Effector memory CD4-positive, alpha-beta T cell (primary cell): ENCODE measurements around the gene METTL14.

Source experiments
- DNase-seq, 3 donors: peaks; one replicate each; pipeline ENCODE4 v3.0.0-alpha.2; 2020
- H3K27ac ChIP-seq: 2 replicates; pipeline ENCODE4 v1.7.0; 2013; ENCODE audit warnings: mild to moderate bottlenecking, low read length, moderate library complexity; ENCODE audit not compliant: insufficient read depth, poor library complexity, severe bottlenecking
- H3K27me3 ChIP-seq: replicated peaks from 2 replicates; pipeline ENCODE4 v1.7.0; 2013; ENCODE audit warnings: mild to moderate bottlenecking, low read length; ENCODE audit not compliant: insufficient read depth, control insufficient read depth, poor library complexity, severe bottlenecking
- H3K36me3 ChIP-seq: 2 replicates; pipeline ENCODE4 v1.7.0; 2013; ENCODE audit warnings: mild to moderate bottlenecking, low read length, moderate library complexity; ENCODE audit not compliant: control insufficient read depth, insufficient read depth
- H3K4me1 ChIP-seq: 2 replicates; pipeline ENCODE4 v1.7.0; 2013; ENCODE audit warnings: low read length, mild to moderate bottlenecking; ENCODE audit not compliant: control insufficient read depth, insufficient read depth, poor library complexity, severe bottlenecking
- H3K4me3 ChIP-seq: 2 replicates; pipeline ENCODE4 v1.7.0; 2013; ENCODE audit warnings: low read length, low read depth, mild to moderate bottlenecking; ENCODE audit not compliant: insufficient read depth, poor library complexity, severe bottlenecking
- H3K9me3 ChIP-seq: 2 replicates; pipeline ENCODE4 v1.7.0; 2013; ENCODE audit warnings: mild to moderate bottlenecking, low read length, moderate library complexity; ENCODE audit not compliant: control insufficient read depth

The METTL14 gene

GRCh38 chr4:118756429-118756828 lies 71.2 kb downstream of the METTL14 start:
- DNase-seq, result no peak
- no peaks in the 10 kb centered on the region for H3K4me1 ChIP-seq
- H3K36me3 ChIP-seq, result peaks cover 10% of the 10 kb centered on the region
- no peak overlapping the region for H3K27ac ChIP-seq
- H3K9me3 ChIP-seq, result no peaks in the 10 kb centered on the region
- H3K4me3 ChIP-seq, result no peak overlapping the region
- no peaks in the 10 kb centered on the region for H3K27me3 ChIP-seq

- H3K4me3 ChIP-seq, result no peak overlapping the region
- H3K27ac ChIP-seq, result no peak overlapping the region
- peaks cover 5% of the 10 kb centered on the region for H3K36me3 ChIP-seq
- H3K27me3 ChIP-seq, result no peaks in the 10 kb centered on the region
- DNase-seq, result no peak
- H3K9me3 ChIP-seq, result no peaks in the 10 kb centered on the region
- no peaks in the 10 kb centered on the region for H3K4me1 ChIP-seq
These were observed 71.8 kb downstream of the METTL14 start for GRCh38 chr4:118756958-118757357.

- H3K27ac ChIP-seq, result no peak overlapping the region
These were observed 72.6 kb downstream of the METTL14 start for GRCh38 chr4:118757761-118758251.

GRCh38 chr4:118758293-118758692 lies 73.1 kb downstream of the METTL14 start:
- peaks cover 10% of the 10 kb centered on the region for H3K36me3 ChIP-seq
- DNase-seq, result no peak
- no peaks in the 10 kb centered on the region for H3K27me3 ChIP-seq
- H3K27ac ChIP-seq, result no peak overlapping the region
- no peaks in the 10 kb centered on the region for H3K4me1 ChIP-seq
- H3K4me3 ChIP-seq, result no peak overlapping the region
- no peaks in the 10 kb centered on the region for H3K9me3 ChIP-seq

More at GRCh38 chr4:118757761-118758251, 72.6 kb downstream of the METTL14 start:
- Histone ChIP-seq H3K27me3 (no peaks in the 10 kb centered on the region), H3K36me3 (peaks cover 5% of the 10 kb centered on the region), H3K9me3 (no peaks in the 10 kb centered on the region), H3K4me3 (no peak overlapping the region), H3K4me1 (no peaks in the 10 kb centered on the region)
- no peak for DNase-seq

GRCh38 chr4:118759481-118759880 lies 74.3 kb downstream of the METTL14 start:
- H3K36me3 ChIP-seq, result peaks cover 16% of the 10 kb centered on the region
- no peak overlapping the region for H3K27ac ChIP-seq
- no peaks in the 10 kb centered on the region for H3K9me3 ChIP-seq
- H3K4me1 ChIP-seq, result no peaks in the 10 kb centered on the region
- H3K4me3 ChIP-seq, result no peak overlapping the region
- no peak for DNase-seq
- H3K27me3 ChIP-seq, result no peaks in the 10 kb centered on the region

- no peaks in the 10 kb centered on the region for H3K4me1 ChIP-seq
- no peak for DNase-seq
- no peak overlapping the region for H3K27ac ChIP-seq
- no peaks in the 10 kb centered on the region for H3K9me3 ChIP-seq
- H3K36me3 ChIP-seq, result peaks cover 20% of the 10 kb centered on the region
- no peaks in the 10 kb centered on the region for H3K27me3 ChIP-seq
- no peak overlapping the region for H3K4me3 ChIP-seq
These were observed 74.9 kb downstream of the METTL14 start for GRCh38 chr4:118760092-118760491.

- H3K9me3 ChIP-seq, result no peaks in the 10 kb centered on the region
- H3K36me3 ChIP-seq, result peaks cover 20% of the 10 kb centered on the region
- DNase-seq, result no peak
- no peak overlapping the region for H3K27ac ChIP-seq
- no peaks in the 10 kb centered on the region for H3K27me3 ChIP-seq
- no peak overlapping the region for H3K4me3 ChIP-seq
- H3K4me1 ChIP-seq, result no peaks in the 10 kb centered on the region
These were observed 75.3 kb downstream of the METTL14 start for GRCh38 chr4:118760493-118760892.

- Histone ChIP-seq H3K27me3 (no peaks in the 10 kb centered on the region), H3K9me3 (no peaks in the 10 kb centered on the region), H3K4me1 (no peaks in the 10 kb centered on the region), H3K4me3 (no peak overlapping the region), H3K36me3 (peaks cover 23% of the 10 kb centered on the region), H3K27ac (no peak overlapping the region)
- no peak for DNase-seq
These were observed 76.3 kb downstream of the METTL14 start for GRCh38 chr4:118761397-118762016.

- DNase-seq, result no peak
- Histone ChIP-seq H3K9me3 (no peaks in the 10 kb centered on the region), H3K4me3 (no peak overlapping the region), H3K27ac (no peak overlapping the region), H3K36me3 (peaks cover 28% of the 10 kb centered on the region), H3K27me3 (no peaks in the 10 kb centered on the region), H3K4me1 (no peaks in the 10 kb centered on the region)
These were observed 77.0 kb downstream of the METTL14 start for GRCh38 chr4:118762155-118762554.

GRCh38 chr4:118762730-118763477 lies 77.7 kb downstream of the METTL14 start:
- Histone ChIP-seq H3K4me3 (no peak overlapping the region), H3K36me3 (peaks cover 30% of the 10 kb centered on the region), H3K27ac (no peak overlapping the region), H3K4me1 (no peaks in the 10 kb centered on the region), H3K9me3 (no peaks in the 10 kb centered on the region), H3K27me3 (no peaks in the 10 kb centered on the region)
- DNase-seq, result no peak
